Measurements from ENCODE around the gene FANCB. TPM values are rescaled to one million over a fixed set of nuclear protein-coding genes. Genes with fewer than 3 reads are reported as not detected.

Gene FANCB
- total and polyA plus RNA-seq, 2 of the 13 experiments (the other 11 are each of a cell fraction or from before 2014, with no cell fraction given) = 1.0 to 5.8 TPM

DNA sequence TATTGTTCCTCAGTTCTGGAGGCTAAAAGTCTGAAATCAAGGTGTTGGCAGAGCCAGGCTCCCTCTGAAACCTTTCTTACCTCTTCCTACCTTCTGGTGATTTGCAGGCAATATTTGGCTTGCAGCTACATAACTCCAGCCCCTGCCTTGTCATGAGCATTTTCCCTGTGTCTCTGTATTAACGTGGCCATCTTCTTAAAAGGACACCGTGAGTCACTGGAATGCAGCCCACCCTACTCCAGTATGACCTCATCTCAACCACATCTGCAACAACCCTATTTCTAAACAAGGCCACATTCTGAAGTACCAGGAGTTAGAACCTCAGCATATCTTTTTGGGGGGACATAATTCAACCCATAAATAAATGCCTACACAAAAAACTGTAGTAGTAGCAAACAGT lies 40.7 kb downstream of the FANCB start (continued):
- TF ChIP-seq, protein P1, sequence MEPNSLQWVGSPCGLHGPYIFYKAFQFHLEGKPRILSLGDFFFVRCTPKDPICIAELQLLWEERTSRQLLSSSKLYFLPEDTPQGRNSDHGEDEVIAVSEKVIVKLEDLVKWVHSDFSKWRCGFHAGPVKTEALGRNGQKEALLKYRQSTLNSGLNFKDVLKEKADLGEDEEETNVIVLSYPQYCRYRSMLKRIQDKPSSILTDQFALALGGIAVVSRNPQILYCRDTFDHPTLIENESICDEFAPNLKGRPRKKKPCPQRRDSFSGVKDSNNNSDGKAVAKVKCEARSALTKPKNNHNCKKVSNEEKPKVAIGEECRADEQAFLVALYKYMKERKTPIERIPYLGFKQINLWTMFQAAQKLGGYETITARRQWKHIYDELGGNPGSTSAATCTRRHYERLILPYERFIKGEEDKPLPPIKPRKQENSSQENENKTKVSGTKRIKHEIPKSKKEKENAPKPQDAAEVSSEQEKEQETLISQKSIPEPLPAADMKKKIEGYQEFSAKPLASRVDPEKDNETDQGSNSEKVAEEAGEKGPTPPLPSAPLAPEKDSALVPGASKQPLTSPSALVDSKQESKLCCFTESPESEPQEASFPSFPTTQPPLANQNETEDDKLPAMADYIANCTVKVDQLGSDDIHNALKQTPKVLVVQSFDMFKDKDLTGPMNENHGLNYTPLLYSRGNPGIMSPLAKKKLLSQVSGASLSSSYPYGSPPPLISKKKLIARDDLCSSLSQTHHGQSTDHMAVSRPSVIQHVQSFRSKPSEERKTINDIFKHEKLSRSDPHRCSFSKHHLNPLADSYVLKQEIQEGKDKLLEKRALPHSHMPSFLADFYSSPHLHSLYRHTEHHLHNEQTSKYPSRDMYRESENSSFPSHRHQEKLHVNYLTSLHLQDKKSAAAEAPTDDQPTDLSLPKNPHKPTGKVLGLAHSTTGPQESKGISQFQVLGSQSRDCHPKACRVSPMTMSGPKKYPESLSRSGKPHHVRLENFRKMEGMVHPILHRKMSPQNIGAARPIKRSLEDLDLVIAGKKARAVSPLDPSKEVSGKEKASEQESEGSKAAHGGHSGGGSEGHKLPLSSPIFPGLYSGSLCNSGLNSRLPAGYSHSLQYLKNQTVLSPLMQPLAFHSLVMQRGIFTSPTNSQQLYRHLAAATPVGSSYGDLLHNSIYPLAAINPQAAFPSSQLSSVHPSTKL (CRISPR knock-in tag; IDR thresholded peaks at IDR 0.05) = no peak

DNA sequence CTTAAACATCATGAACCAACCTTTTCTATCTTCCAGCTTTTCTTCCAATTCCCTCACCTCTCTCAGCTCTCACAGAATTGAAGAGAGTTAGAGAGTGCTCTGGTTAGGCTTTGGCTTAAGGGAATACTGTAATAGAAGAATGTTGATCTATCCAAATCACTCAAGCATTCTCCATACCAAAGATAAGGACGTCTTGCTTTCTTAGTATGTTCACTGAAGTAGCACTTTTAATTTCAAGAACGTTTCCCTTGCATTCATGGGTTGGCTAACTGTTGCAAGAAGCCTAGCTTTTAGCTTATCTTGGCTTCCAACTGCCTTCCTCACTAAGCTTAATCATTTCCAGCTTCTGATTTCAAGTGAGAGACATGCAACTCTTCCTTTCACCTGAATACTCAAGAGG lies 43.2 kb downstream of the FANCB start:
- intact Hi-C loops (cut with micrococcal nuclease; ENCODE audit: unreplicated experiment) = no loop called here
- no peak for FAIRE-seq

DNA sequence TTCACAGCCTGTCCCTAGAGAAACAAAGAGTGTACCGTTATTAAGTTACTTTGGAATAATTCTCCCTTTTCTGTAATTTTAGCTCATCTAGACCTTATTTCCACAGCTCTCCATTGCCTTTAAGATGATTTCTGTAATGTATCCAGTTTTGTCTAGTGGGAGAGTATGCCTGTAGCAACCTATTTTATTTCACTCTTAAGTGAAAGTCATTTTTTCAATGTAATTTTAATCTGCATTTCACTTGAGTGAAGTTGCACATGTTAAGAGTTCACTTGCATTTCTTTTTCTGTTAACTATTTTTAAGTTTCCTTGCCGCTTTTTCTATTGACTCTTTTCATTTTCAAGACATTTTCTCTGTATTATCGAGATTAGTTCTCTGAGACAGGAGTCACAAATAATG lies 46.5 kb downstream of the FANCB start:
- Histone ChIP-seq H3K79me2 (ENCODE audit: insufficient read depth, low read length) (no peaks in the 10 kb centered on the region), H3K27me3 (ENCODE audit: control insufficient read depth in 1 of 2, insufficient read depth in 2 of 2, low read length in 2 of 2) (no peaks in the 10 kb centered on the region), H3K27ac (ENCODE audit: extremely low read length, insufficient read depth, low read length) (no peak overlapping the region), H4K20me1 (ENCODE audit: insufficient read depth, low read length) (no peaks in the 10 kb centered on the region), H3K4me1 (ENCODE audit: insufficient read depth, low read length) (no peaks in the 10 kb centered on the region), H3K9ac (ENCODE audit: insufficient read depth, low read depth, low read length) (no peak overlapping the region), H2AFZ (ENCODE audit: low read length) (no peak overlapping the region), H3K36me3 (replicated peaks in 1 of 2; ENCODE audit: control insufficient read depth in 1 of 2, insufficient read depth in 2 of 2, low read length in 2 of 2) (no peaks in the 10 kb centered on the region), H3K4me3 (replicated peaks in 1 of 3; ENCODE audit: insufficient read depth in 1 of 3, low read depth in 2 of 3, low read length in 3 of 3) (no peak overlapping the region), H3K9me3 (ENCODE audit: low read length) (no peaks in the 10 kb centered on the region), H3K4me2 (ENCODE audit: low read depth, low read length) (no peak overlapping the region)
- intact Hi-C loops (cut with micrococcal nuclease; ENCODE audit: unreplicated experiment) = no loop called here
- WGBS (ENCODE audit: low lambda C conversion rate) = 50% methylated on average over 3 of the region's 3 CpGs
- POLR2A ChIA-PET = no interaction called here
- CTCF ChIA-PET (ENCODE audit: low intra/inter-chr PET ratio, low total read pairs) = no interaction called here
- in situ Hi-C loops (cut with HindIII; ENCODE audit: extremely low pct_ligation_motif_present, low pct_unique_long_range_greater_than_20kb) = no loop called here
- DNase-seq (ENCODE audit: low spot score) = no peak
- ATAC-seq = no peak
- no peak for FAIRE-seq
- no TSS peak for BruUV-seq (replicated peaks)
- TF ChIP-seq SIN3A (IDR thresholded peaks at IDR 0.05; ENCODE audit: borderline replicate concordance, low read depth, low read length) (no peak), SYNCRIP (IDR thresholded peaks at IDR 0.05; ENCODE audit: insufficient read depth, low read depth, low read length) (no peak), RFX5 (IDR thresholded peaks at IDR 0.05; ENCODE audit: low read depth, low read length) (no peak), RFX3 (CRISPR knock-in tag; IDR thresholded peaks at IDR 0.05) (no peak), ZSCAN20 (CRISPR knock-in tag; IDR thresholded peaks at IDR 0.05; ENCODE audit: borderline replicate concordance) (no peak), HNRNPUL1 (IDR thresholded peaks at IDR 0.05; ENCODE audit: low read depth, low read length) (no peak), ZNF839 (CRISPR knock-in tag; IDR thresholded peaks at IDR 0.05; ENCODE audit: borderline replicate concordance) (no peak), ZMAT3 (CRISPR knock-in tag; conservative IDR thresholded peaks at IDR 0.05) (no peak)
- TF ChIP-seq, protein P2, sequence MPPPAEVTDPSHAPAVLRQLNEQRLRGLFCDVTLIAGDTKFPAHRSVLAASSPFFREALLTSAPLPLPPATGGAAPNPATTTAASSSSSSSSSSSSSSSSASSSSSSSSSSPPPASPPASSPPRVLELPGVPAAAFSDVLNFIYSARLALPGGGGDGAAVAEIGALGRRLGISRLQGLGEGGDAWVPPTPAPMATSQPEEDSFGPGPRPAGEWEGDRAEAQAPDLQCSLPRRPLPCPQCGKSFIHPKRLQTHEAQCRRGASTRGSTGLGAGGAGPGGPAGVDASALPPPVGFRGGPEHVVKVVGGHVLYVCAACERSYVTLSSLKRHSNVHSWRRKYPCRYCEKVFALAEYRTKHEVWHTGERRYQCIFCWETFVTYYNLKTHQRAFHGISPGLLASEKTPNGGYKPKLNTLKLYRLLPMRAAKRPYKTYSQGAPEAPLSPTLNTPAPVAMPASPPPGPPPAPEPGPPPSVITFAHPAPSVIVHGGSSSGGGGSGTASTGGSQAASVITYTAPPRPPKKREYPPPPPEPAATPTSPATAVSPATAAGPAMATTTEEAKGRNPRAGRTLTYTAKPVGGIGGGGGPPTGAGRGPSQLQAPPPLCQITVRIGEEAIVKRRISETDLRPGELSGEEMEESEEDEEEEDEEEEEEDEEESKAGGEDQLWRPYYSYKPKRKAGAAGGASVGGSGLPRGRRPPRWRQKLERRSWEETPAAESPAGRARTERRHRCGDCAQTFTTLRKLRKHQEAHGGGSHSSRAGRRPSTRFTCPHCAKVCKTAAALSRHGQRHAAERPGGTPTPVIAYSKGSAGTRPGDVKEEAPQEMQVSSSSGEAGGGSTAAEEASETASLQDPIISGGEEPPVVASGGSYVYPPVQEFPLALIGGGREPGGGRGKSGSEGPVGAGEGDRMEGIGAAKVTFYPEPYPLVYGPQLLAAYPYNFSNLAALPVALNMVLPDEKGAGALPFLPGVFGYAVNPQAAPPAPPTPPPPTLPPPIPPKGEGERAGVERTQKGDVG (CRISPR knock-in tag; IDR thresholded peaks at IDR 0.05; ENCODE audit: borderline replicate concordance) = no peak

More for the DNA sequence above, 43.2 kb downstream of the FANCB start:
- H3K4me2 ChIP-seq (ENCODE audit: low read depth, low read length) = no peak overlapping the region
- DNase-seq (ENCODE audit: low spot score) = no peak
- H2AFZ ChIP-seq (ENCODE audit: low read length) = no peak overlapping the region
- no peaks in the 10 kb centered on the region for H3K9me3 ChIP-seq (ENCODE audit: low read length)
- no peaks in the 10 kb centered on the region for H3K27me3 ChIP-seq (ENCODE audit: control insufficient read depth in 1 of 2, insufficient read depth in 2 of 2, low read length in 2 of 2)
- no peaks in the 10 kb centered on the region for H3K4me1 ChIP-seq (ENCODE audit: insufficient read depth, low read length)
- no peak overlapping the region for H3K27ac ChIP-seq (ENCODE audit: extremely low read length, insufficient read depth, low read length)
- no TSS peak for BruUV-seq (replicated peaks)
- H4K20me1 ChIP-seq (ENCODE audit: insufficient read depth, low read length) = no peaks in the 10 kb centered on the region
- ChIA-PET POLR2A (no interaction called here), CTCF (ENCODE audit: low intra/inter-chr PET ratio, low total read pairs) (no interaction called here)
- no peak for ATAC-seq
- in situ Hi-C loops (cut with HindIII; ENCODE audit: extremely low pct_ligation_motif_present, low pct_unique_long_range_greater_than_20kb) = no loop called here
- no peak overlapping the region for H3K4me3 ChIP-seq (replicated peaks in 1 of 3; ENCODE audit: insufficient read depth in 1 of 3, low read depth in 2 of 3, low read length in 3 of 3)
- 96% methylated on average over 2 of the region's 2 CpGs for WGBS (ENCODE audit: low lambda C conversion rate)
- H3K36me3 ChIP-seq (replicated peaks in 1 of 2; ENCODE audit: control insufficient read depth in 1 of 2, insufficient read depth in 2 of 2, low read length in 2 of 2) = no peaks in the 10 kb centered on the region
- no peaks in the 10 kb centered on the region for H3K79me2 ChIP-seq (ENCODE audit: insufficient read depth, low read length)
- no peak overlapping the region for H3K9ac ChIP-seq (ENCODE audit: insufficient read depth, low read depth, low read length)
- TF ChIP-seq ZSCAN30 (CRISPR knock-in tag; IDR thresholded peaks at IDR 0.05) = no peak
- TF ChIP-seq MED1 (CRISPR knock-in tag; IDR thresholded peaks at IDR 0.05) = no peak
